ENCODE results near the gene MAP2K6.

Gene MAP2K6

DNA sequence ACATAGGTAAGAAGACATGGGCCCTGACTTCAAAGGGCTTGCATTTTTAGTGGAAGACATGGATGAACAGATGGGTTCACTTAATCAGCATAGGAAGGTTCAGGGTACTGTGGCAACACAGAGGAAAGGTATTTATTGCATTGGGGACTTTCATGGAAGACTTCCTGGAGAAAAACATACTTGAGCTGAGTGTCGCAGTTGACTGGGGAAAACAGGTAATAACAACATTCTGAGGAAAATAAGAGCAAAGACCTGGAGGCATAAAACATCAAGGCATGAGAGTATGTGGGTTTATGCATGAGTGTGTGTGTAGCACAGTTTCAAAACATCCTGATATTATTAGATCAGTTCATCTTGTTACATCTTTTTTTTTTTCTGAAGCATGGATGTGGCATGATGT, 82.7 kb downstream of the MAP2K6 start:
- no peak for DNase-seq

GRCh38 chr17:69499318-69499717, 84.8 kb downstream of the MAP2K6 start:
- DNase-seq: no peak

DNA sequence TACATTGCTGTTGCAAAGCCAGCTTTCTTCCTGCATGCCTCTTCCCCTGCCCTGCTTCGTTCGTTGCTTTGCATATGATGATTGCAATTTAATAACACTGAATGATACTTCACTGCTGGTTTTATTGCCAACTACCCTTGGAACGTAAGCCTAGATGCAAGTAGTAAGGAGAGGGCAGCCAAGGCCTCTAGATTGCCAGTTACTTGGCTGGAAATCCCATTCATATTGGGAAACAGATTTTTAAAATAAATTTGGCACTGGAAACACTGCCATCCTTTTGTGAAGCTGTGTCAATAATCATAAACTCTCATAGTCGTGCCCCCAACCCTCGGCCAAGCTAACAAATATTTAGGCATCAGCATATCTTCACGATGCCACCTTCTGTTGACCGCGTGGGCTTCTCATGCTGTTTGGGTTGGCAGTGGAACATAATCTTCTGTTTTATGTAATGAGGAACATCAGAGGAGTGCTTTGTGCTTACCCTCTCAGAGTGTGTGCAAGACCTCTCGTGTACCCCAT, 86.5 kb downstream of the MAP2K6 start:
- no peak for DNase-seq

DNA sequence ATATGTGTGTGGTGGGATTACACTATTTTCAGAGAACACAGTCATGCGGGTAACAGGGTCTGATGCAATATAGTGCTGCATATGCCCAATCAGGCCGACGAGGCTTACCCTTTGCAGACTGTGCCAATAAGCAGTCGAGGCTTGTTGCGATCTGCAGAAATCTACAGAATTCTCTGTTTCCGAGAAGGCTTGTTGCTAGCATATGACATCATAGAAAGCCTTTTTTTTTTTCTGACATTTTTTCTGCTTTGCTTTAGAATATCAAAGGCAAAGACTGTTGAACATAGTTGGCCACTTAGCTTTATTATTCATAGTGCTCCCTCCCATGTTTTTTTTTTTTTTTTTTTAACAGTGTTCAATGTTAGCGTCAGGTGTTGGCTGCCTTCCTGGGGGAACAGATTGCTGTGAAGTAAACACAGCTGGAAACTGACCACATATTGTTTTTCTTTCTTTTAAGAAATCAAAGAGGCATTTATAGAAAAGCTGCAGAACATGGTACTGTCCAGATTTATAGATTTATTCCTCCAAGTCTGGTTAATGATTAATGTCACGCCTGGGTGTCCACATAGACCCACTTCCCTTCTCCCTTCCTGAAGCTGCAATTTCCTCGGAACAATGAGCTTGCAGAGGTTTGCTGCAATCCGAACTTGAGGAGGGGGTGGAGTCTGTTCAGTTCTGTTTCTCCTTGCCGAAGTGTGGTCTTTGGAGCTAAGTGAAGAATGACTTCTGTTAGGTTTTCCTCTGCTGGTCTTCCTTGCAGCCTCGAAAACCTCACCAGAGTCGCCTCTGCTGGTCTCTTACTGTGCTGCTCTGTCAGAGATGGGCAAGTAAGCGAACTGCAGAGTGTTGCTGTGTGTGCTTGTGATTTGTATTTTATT, 87.3 kb downstream of the MAP2K6 start:
- DNase-seq: peak; percentile 20

DNA sequence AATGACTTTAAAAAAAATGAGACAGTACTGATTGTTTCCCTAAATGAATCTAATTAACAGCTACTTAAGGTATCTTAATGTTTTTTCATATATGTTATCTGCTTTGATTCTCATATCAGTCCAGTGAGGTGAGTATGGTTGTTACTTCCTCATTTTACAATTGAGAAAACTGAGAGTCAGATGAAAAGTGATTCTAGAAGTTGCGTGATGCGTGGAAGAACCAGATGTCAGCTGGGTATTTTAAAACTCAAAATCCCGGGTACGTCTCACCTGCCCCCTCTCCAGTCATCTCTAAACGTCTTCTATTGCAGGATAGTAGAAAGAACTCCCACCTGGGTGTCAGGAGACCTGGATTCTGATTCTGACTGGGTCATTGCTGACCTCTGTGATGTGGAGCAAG, 89.2 kb downstream of the MAP2K6 start:
- DNase-seq: no peak

GRCh38 chr17:69505740-69506139, 91.2 kb downstream of the MAP2K6 start:
- no peak for DNase-seq

DNA sequence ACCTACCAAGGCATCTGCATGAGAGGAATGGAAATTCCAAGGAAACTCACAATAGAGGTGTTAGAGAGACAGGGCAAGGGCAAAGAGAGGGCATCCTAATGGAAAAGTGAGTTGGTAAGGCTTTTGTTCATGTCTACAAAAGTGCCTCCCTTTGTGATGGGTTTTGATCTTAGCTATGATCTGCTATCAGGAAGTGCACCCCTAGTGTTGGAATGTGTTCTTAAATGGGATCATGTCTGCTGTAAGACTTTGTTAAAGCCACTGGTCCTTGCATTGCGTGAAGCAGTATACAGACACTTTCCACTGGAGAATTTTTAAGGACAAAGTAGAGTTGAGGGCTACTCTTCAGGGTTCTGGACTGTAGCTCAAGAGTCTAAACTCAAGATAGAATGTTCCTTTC, 92.0 kb downstream of the MAP2K6 start:
- no peak for DNase-seq

GRCh38 chr17:69508814-69509213, 94.3 kb downstream of the MAP2K6 start:
- DNase-seq: no peak

DNA sequence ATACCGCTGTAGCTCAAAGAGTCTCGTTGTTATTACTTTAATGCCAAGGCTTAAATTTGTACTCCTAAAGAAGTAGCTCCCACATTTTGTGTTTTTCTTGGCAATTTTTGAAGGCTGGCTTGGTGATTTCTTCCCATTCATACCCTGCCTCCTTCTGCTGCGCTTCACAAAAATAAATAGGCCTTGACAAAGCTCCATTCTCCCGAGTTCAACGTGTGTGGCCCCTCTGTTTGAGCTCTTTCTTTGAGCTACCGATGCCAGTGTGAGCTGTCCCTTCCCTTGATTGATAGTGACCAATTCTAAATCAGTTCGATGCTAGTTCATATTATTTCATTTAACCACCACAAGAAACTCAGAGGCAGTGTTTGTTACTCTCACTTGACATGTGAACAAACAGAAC, 96.8 kb downstream of the MAP2K6 start:
- DNase-seq: no peak

DNA sequence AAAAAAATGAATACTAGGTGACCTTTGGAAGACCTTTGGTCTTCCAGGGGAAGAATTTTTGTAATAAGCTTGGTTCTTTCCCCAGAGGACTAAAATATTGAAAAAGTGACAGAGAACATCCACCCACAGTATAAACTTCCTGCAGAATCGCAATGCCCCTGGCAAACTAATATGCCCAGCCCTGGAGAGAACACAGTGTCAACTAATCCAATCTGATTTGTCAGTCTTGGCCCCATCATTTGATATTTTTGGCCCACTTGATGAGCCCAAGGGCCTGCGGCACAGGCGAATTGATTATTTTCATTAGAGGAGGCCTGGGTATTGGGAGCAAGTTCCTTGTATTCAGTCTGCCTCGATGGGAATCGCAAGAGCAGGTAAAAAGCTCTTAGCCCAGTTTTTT, 98.4 kb downstream of the MAP2K6 start:
- DNase-seq: no peak

DNA sequence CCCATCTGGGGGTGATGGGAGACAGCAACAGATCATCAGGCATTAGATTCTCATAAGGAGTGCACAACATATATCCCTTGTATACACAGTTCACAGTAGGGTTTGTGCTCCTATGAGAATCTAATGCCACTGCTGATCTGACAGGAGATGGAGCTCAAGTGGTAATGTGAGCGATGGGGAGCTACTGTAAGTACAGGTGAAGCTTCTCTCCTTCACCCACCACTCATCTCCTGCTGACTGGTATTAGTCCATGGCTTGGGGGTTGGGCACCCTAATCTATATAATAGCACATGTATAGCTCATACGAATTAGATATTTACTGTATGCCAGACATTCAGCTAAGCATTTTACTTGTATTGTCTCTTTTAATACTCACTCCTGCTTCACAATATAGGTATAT, 101.7 kb downstream of the MAP2K6 start:
- DNase-seq: no peak

GRCh38 chr17:69516911-69517310, 102.4 kb downstream of the MAP2K6 start:
- DNase-seq: no peak

DNA sequence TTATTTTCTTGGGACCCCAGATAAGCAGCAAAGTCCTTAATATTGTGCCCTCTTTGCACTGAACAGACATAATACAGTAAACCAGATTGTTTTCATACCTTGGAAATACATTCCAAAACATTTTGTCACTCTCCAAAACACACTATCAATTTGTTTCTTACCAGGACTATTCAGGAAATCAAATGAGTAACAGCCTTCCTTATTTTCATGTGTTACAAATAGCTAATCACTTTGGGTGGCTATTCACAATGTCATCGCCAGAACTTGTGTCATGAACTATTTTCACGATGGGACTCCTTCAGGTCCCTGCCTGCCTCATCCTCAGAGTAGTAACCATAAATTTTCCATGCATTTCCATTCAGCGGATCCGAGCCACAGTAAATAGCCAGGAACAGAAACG, 104.5 kb downstream of the MAP2K6 start:
- DNase-seq: no peak

DNA sequence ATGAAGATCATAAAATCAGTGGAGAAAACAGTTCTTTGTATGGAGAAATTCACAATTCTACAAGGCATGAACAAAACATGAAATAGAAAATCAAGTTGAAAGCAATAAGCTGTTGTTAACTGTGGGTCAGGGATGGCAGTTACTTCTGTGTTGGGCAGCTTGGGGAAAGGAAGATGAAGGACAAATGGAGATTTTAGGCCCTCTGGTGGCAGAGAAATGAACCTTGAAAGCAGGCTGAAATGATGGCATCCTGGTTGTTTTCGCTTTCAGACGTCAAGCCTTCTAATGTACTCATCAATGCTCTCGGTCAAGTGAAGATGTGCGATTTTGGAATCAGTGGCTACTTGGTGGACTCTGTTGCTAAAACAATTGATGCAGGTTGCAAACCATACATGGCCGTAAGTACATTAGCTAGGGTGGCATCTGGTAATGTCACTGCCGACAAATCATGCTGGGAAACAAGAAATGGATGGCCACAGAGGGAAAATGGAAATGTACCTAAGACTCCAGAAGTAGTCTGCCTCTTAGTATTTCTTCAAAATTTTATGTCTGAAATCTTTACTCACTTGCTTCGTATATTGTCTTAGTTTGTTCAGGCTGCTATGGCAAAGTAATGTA, 108.9 kb downstream of the MAP2K6 start:
- DNase-seq: peak; percentile 9

DNA sequence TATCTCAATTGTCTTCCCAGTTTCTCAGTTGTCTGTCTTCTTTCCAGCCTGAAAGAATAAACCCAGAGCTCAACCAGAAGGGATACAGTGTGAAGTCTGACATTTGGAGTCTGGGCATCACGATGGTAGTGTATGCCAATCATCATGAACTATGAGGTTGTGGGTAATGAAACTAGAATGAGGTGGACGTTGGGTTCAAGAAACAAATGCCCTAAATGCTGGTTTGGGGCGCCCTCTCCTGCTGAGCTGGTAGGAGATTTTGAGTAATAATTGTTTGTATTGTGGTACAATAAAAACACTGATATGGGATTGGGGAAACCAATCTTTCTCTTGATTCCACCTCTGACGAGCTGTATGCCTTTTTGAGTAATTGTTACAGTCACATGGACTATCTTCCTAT, 110.4 kb downstream of the MAP2K6 start:
- no peak for DNase-seq

- peak; percentile 13 for DNase-seq
These were observed 111.7 kb downstream of the MAP2K6 start for GRCh38 chr17:69525920-69526841.

DNA sequence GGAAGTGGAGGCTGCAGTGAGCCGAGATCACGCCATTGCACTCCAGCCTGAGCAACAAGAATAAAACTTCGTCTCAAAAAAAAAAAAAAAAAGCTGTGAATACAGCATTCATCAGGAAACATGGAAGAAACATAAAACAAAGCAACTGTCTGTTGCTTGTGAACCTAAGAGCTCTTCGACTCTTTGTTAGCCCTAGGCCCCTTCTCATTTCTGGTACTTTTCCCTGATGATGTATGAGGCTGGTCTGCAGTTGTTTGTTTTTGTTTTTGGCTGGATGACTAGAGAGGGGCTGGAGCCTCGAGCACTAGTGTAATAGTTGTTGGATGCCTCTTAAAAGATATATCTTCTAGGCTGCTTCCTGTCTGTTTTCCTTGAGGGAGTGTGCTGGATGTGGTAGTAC, 113.5 kb downstream of the MAP2K6 start:
- no peak for DNase-seq

DNA sequence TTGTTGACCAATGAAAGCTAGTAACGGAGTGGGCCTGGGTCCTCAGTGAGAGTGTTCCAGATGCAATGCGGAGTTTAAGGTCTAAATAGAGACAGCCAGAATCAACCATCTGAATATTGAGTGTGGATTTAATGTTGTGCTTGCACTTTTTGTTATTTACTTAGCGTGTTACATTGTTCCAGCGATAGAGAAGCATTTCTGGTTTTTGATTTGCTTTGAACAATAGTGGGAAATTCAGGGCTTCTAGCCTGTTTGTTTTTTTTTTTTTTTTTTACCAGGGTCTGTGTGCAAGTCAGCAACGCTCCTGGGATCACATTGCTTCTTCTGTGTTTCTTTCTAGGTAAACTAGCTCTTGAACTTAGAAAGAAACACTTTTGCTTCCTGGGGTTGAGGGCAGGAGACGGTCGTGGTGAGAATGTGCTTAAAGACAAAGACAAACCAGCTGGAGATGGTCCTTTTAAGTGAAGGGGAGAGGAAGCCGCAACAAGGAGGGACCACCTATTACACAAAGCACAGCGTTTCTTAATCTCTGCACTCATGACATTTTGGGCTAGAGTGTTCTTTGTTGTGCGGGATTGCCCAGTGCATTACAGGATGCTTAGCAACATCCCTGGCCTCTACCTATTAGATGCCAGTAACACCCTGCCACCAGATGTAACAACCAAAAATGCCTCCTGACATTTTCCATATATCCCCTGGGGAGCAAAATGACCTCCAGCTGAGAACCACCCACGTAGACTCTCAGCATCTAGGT, 119.2 kb downstream of the MAP2K6 start:
- no peak for DNase-seq

GRCh38 chr17:69534235-69534621, 119.7 kb downstream of the MAP2K6 start:
- no peak for DNase-seq

GRCh38 chr17:69535016-69535570, 120.6 kb downstream of the MAP2K6 start:
- DNase-seq: peak; percentile 25

- no peak for DNase-seq
These were observed 124.3 kb downstream of the MAP2K6 start for GRCh38 chr17:69538795-69539194.

- DNase-seq: no peak
These were observed 124.8 kb downstream of the MAP2K6 start for GRCh38 chr17:69539274-69539673.

Measured in NCI-H1105 (cell line).